ENCODE measurements around the gene TRDN. TPM values are rescaled to one million over a fixed set of nuclear protein-coding genes. Genes with fewer than 3 reads are reported as not detected.

Gene TRDN
- total RNA-seq, 1 donor from 2014 or later = 0.12 TPM

GRCh38 chr6:123526128-123526527, 110.6 kb downstream of the TRDN start:
- no peak for DNase-seq (ENCODE audit: low spot score, unreplicated experiment)
- Mint-ChIP-seq H3K27ac (no peak overlapping the region), H3K4me3 (ENCODE audit: low read depth) (no peak overlapping the region), H3K9me3 (ENCODE audit: low read depth) (peaks cover 3% of the 10 kb centered on the region), H3K4me1 (ENCODE audit: low read depth) (peaks cover 4% of the 10 kb centered on the region), H3K36me3 (ENCODE audit: insufficient read depth) (no peaks in the 10 kb centered on the region), H3K27me3 (no peaks in the 10 kb centered on the region)
- TF ChIP-seq CTCF (IDR thresholded peaks at IDR 0.05; ENCODE audit: unreplicated experiment) = no peak

- TF ChIP-seq CTCF (IDR thresholded peaks at IDR 0.05; ENCODE audit: unreplicated experiment) = no peak
- Mint-ChIP-seq H3K27me3 (no peaks in the 10 kb centered on the region), H3K4me3 (ENCODE audit: low read depth) (no peak overlapping the region), H3K36me3 (ENCODE audit: insufficient read depth) (no peaks in the 10 kb centered on the region), H3K9me3 (ENCODE audit: low read depth) (peaks cover 3% of the 10 kb centered on the region), H3K4me1 (ENCODE audit: low read depth) (peaks cover 2% of the 10 kb centered on the region), H3K27ac (no peak overlapping the region)
- no peak for DNase-seq (ENCODE audit: low spot score, unreplicated experiment)
Observed at GRCh38 chr6:123524781-123525180, 112.0 kb downstream of the TRDN start.

GRCh38 chr6:123520217-123520616, 116.5 kb downstream of the TRDN start:
- DNase-seq (ENCODE audit: low spot score, unreplicated experiment) = no peak
- Mint-ChIP-seq H3K27ac (no peak overlapping the region), H3K27me3 (no peaks in the 10 kb centered on the region), H3K9me3 (ENCODE audit: low read depth) (peaks cover 3% of the 10 kb centered on the region), H3K4me3 (ENCODE audit: low read depth) (no peak overlapping the region), H3K36me3 (ENCODE audit: insufficient read depth) (no peaks in the 10 kb centered on the region), H3K4me1 (ENCODE audit: low read depth) (peaks cover 15% of the 10 kb centered on the region)
- no peak for TF ChIP-seq CTCF (IDR thresholded peaks at IDR 0.05; ENCODE audit: unreplicated experiment)

- H3K4me3 Mint-ChIP-seq (ENCODE audit: low read depth) = no peak overlapping the region
Observed at GRCh38 chr6:123519189-123519505, 117.6 kb downstream of the TRDN start.

GRCh38 chr6:123518441-123519188, 118.1 kb downstream of the TRDN start:
- Mint-ChIP-seq H3K27ac (no peak overlapping the region), H3K4me1 (ENCODE audit: low read depth) (peaks cover 16% of the 10 kb centered on the region), H3K9me3 (ENCODE audit: low read depth) (peaks cover 3% of the 10 kb centered on the region), H3K36me3 (ENCODE audit: insufficient read depth) (no peaks in the 10 kb centered on the region), H3K27me3 (no peaks in the 10 kb centered on the region), H3K4me3 (ENCODE audit: low read depth) (no peak overlapping the region)
- TF ChIP-seq CTCF (IDR thresholded peaks at IDR 0.05; ENCODE audit: unreplicated experiment) = no peak
- no peak for DNase-seq (ENCODE audit: low spot score, unreplicated experiment)

More at GRCh38 chr6:123519189-123519505, 117.6 kb downstream of the TRDN start:
- no peak for TF ChIP-seq CTCF (IDR thresholded peaks at IDR 0.05; ENCODE audit: unreplicated experiment)
- Mint-ChIP-seq H3K27me3 (no peaks in the 10 kb centered on the region), H3K4me1 (ENCODE audit: low read depth) (peaks cover 16% of the 10 kb centered on the region), H3K36me3 (ENCODE audit: insufficient read depth) (no peaks in the 10 kb centered on the region), H3K27ac (no peak overlapping the region), H3K9me3 (ENCODE audit: low read depth) (peaks cover 3% of the 10 kb centered on the region)
- no peak for DNase-seq (ENCODE audit: low spot score, unreplicated experiment)
